Endothelial cell of umbilical vein (primary cell): ENCODE measurements around the gene CALN1. TPM values are rescaled to one million over a fixed set of nuclear protein-coding genes. Genes with fewer than 3 reads are reported as not detected.

Experiments used
- BruUV-seq: library from RNA; stranded (reverse); fragments of 400-500 nt; replicated peaks from 2 replicates; lab custom pipeline; 2021; lab: Mats Ljungman, UMichigan
- CTCF ChIA-PET: fragments of 300-600, 350-600 bp; sonication (Branson Sonifier 250); formaldehyde crosslinking; loops from one replicate; lab custom pipeline; 2021; ENCODE audit warnings: antibody characterized with exemption, inconsistent platforms; lab: Charles Lee
- POLR2A ChIA-PET: fragments of 300-600, 350-600 bp; sonication (Branson Sonifier 250); formaldehyde crosslinking; loops from one replicate; lab custom pipeline; 2021; ENCODE audit warnings: antibody characterized with exemption, inconsistent platforms; lab: Charles Lee
- DNase-seq: peaks from one replicate; pipeline ENCODE4 v3.0.0-alpha.2; 2011; ENCODE audit warnings: low read depth, low spot score
- FAIRE-seq: peaks from 2 replicates; lab custom pipeline; 2011; peaks lifted over from hg19 to GRCh38; lab: Jason Lieb, UNC
- H2AFZ ChIP-seq: 2 replicates; pipeline ENCODE4 v1.6.0; 2012; ENCODE audit warnings: low read depth, low read length, control low read depth, inconsistent platforms
- H3K27ac ChIP-seq: 2 replicates; pipeline ENCODE4 v1.5.1; 2011; ENCODE audit warnings: low read depth, mild to moderate bottlenecking, control low read depth, low read length, moderate library complexity; ENCODE audit not compliant: insufficient read depth
- H3K27me3 ChIP-seq, 2 experiments: 2 replicates each; pipeline versions ENCODE4 v1.6.0 to v1.6.1; 2011; ENCODE audit warnings: low read length in 2 of 2, mixed read lengths in 1 of 2; ENCODE audit not compliant: control insufficient read depth in 2 of 2, insufficient read depth in 2 of 2
- H3K36me3 ChIP-seq, 2 experiments: 2 replicates in 1 of 2; 3 replicates in 1 of 2; pipeline ENCODE4 v1.5.1; 2011; ENCODE audit warnings: low read length in 2 of 2, mild to moderate bottlenecking in 1 of 2, moderate library complexity in 1 of 2; ENCODE audit not compliant: control insufficient read depth in 2 of 2, insufficient read depth in 2 of 2; ENCODE audit errors: extremely low read depth in 1 of 2
- H3K4me1 ChIP-seq: 3 replicates; pipeline ENCODE4 v1.5.1; 2011; ENCODE audit warnings: mild to moderate bottlenecking, low read length; ENCODE audit not compliant: control insufficient read depth, insufficient read depth; ENCODE audit errors: extremely low read depth
- H3K4me2 ChIP-seq: 2 replicates; pipeline ENCODE4 v1.6.1; 2011; ENCODE audit warnings: low read length, control low read depth, mixed read lengths; ENCODE audit not compliant: insufficient read depth
- H3K4me3 ChIP-seq, 3 experiments: fragments of 200-600 bp in 1 of 3; sonication (generic), shearing (Covaris generic) in 1 of 3; replicated peaks in 1 of 3; 2 replicates each; pipeline ENCODE4 v1.5.1; 2011 to 2016; ENCODE audit warnings: control low read depth in 3 of 3, low read length in 3 of 3, mild to moderate bottlenecking in 2 of 3, inconsistent platforms in 1 of 3, low read depth in 1 of 3, moderate library complexity in 1 of 3; ENCODE audit not compliant: insufficient read depth in 1 of 3
- H3K79me2 ChIP-seq: 2 replicates; pipeline ENCODE4 v1.6.0; 2012; ENCODE audit warnings: low read length, inconsistent platforms; ENCODE audit not compliant: control insufficient read depth, insufficient read depth
- H3K9ac ChIP-seq: replicated peaks from 2 replicates; pipeline ENCODE3; 2011; ENCODE audit warnings: low read length, control low read depth; ENCODE audit not compliant: insufficient read depth; ENCODE audit errors: extremely low read depth
- H3K9me1 ChIP-seq: replicated peaks from 3 replicates; pipeline ENCODE4 v1.6.0; 2011; ENCODE audit warnings: mild to moderate bottlenecking, low read length; ENCODE audit not compliant: control insufficient read depth, insufficient read depth; ENCODE audit errors: extremely low read depth
- H3K9me3 ChIP-seq: replicated peaks from 2 replicates; pipeline ENCODE4 v1.5.1; 2012; ENCODE audit warnings: low read length, inconsistent platforms; ENCODE audit not compliant: control insufficient read depth, insufficient read depth
- H4K20me1 ChIP-seq: replicated peaks from 2 replicates; pipeline ENCODE3; 2011; ENCODE audit warnings: mild to moderate bottlenecking, low read length; ENCODE audit not compliant: control insufficient read depth, insufficient read depth; ENCODE audit errors: extremely low read depth
- CTCF ChIP-seq, 2 donors: IDR thresholded peaks; 1 replicate in 1 of 2; 2 replicates in 1 of 2; pipeline ENCODE4 v1.5.1; 2011; ENCODE audit warnings: low read length in 2 of 2, mild to moderate bottlenecking in 2 of 2, moderate library complexity in 2 of 2, control low read depth in 1 of 2, inconsistent platforms in 1 of 2, low read depth in 1 of 2; ENCODE audit not compliant: insufficient read depth in 1 of 2; ENCODE audit errors: extremely low read depth in 1 of 2
- EZH2 ChIP-seq: IDR thresholded peaks from 2 replicates; pipeline ENCODE4 v1.6.1; 2012; ENCODE audit warnings: borderline replicate concordance, low read depth, mild to moderate bottlenecking, moderate library complexity, low read length, inconsistent platforms; ENCODE audit not compliant: severe bottlenecking
- FOS ChIP-seq: IDR thresholded peaks from 2 replicates; pipeline ENCODE4 v1.6.1; 2011; ENCODE audit warnings: mild to moderate bottlenecking, low read length, moderate library complexity, borderline replicate concordance; ENCODE audit not compliant: insufficient read depth
- GATA2 ChIP-seq: IDR thresholded peaks from 2 replicates; pipeline ENCODE4 v1.7.0; 2011; ENCODE audit warnings: low read depth, mild to moderate bottlenecking, moderate library complexity, mixed read lengths, low read length; ENCODE audit not compliant: insufficient read length, insufficient read depth
- MAX ChIP-seq: IDR thresholded peaks from 2 replicates; pipeline ENCODE4 v1.6.1; 2011; ENCODE audit not compliant: insufficient read depth, insufficient read length
- POLR2A ChIP-seq: IDR thresholded peaks from 2 replicates; pipeline ENCODE4 v1.6.1; 2012; ENCODE audit warnings: low read depth, mild to moderate bottlenecking, control low read depth, low read length
- POLR2AphosphoS5 ChIP-seq: IDR thresholded peaks from 2 replicates; pipeline ENCODE4 v1.6.1; 2012; ENCODE audit warnings: low read depth, mild to moderate bottlenecking, control low read depth, low read length, moderate library complexity; ENCODE audit not compliant: insufficient read depth
- dilution Hi-C: fragments of 300-500 bp; cut with MboI; formaldehyde crosslinking; loops from one replicate; pipeline ENCODE4 v1.15.0; 2019; ENCODE audit warnings: low sequenced_read_pairs; ENCODE audit not compliant: extremely low pct_ligation_motif_present
- intact Hi-C: fragments of 100-400 bp; cut with micrococcal nuclease; formaldehyde crosslinking; loops from one replicate; pipeline ENCODE4 v1.10.0; 2022
- polyA plus RNA-seq, 4 experiments: library from polyadenylated mRNA; depleted of rRNA in 3 of 4; stranded (reverse) in 3 of 4; unstranded in 1 of 4; fragments of >200 nt; gene quantifications; 2 replicates each; pipeline versions ENCODE4 v1.2.1 to v1.2.3, GENCODE V29; 2011 to 2012; ENCODE audit warnings: missing spikeins in 1 of 4
- total RNA-seq: library from RNA; stranded (reverse); gene quantifications from 2 replicates; pipeline ENCODE4 v1.2.3, GENCODE V29; 2021

The CALN1 gene
- total and polyA plus RNA-seq, 2 donors (not counting 3 experiments of a cell fraction or from before 2014, with no cell fraction given), result not detected

DNA sequence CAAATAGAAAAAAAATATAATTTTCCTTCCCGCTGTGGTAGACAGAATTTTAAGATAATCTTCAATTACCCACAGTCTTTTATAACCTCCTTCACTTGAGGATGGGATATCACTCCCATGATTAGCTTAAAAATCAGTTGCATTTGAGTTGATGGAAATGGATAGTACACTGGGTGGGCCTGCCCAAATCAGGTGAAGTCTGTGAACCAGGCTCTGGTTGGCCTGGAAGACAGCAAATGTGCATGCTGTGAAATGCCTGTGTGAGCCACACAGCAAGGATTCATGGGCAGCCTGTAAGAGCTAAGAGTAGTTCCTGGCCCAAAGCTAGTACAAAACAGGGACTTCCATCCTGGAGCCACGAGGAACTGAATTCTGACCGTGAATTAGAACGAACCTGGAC is 548.0 kb downstream of the CALN1 start:
- H2AFZ ChIP-seq, result no peak overlapping the region
- H3K9me1 ChIP-seq, result no peaks in the 10 kb centered on the region
- H3K9ac ChIP-seq, result no peak overlapping the region
- POLR2A ChIA-PET, result no interaction called here
- no peak for DNase-seq
- no peaks in the 10 kb centered on the region for H3K79me2 ChIP-seq
- CTCF ChIA-PET, result no interaction called here
- no peak overlapping the region for H3K4me2 ChIP-seq
- H3K27ac ChIP-seq, result no peak overlapping the region
- H3K4me1 ChIP-seq, result no peaks in the 10 kb centered on the region
- dilution Hi-C loops (no loop called here), intact Hi-C loops (no loop called here)
- H3K4me3 ChIP-seq, result no peak overlapping the region
- peaks cover 12% of the 10 kb centered on the region for H3K9me3 ChIP-seq
- no peaks in the 10 kb centered on the region for H3K27me3 ChIP-seq
- FAIRE-seq, result no peak
- H4K20me1 ChIP-seq, result no peaks in the 10 kb centered on the region
- no TSS peak for BruUV-seq
- H3K36me3 ChIP-seq, result no peaks in the 10 kb centered on the region
- TF ChIP-seq CTCF (IDR thresholded peaks at IDR 0.05; ENCODE audit: extremely low read depth in 1 of 2, insufficient read depth in 1 of 2, low read depth in 1 of 2, low read length in 2 of 2) (no peak), MAX (no peak), POLR2A (no peak), GATA2 (no peak), FOS (no peak), EZH2 (no peak), POLR2AphosphoS5 (no peak)
